COLO668 (cell line): ENCODE results near the gene CYP4B1.

Experiments used
- DNase-seq: peaks from one replicate; lab custom pipeline; 2025; ENCODE audit not compliant: unreplicated experiment; lab: John Stamatoyannopoulos, UW

CYP4B1 gene

DNA sequence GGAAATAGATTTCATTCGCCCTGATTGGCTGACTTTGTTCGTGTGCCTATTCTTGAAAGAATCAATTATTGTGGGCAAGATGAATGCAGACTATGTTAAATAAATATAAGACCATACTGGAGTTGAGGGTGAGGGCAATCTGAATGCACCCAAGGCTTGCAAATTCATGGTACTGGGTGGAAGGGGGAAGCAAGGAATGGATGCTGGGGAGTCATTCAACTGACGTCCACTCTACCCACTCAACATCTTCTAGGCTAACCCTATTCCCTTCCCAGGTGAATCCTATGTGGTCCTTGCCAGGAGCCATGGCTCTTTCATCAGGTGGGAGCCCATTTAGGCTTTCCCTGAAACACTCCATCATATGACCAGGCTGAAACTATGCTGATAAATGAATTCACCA lies 5.7 kb upstream of the CYP4B1 start:
- DNase-seq: no peak

DNA sequence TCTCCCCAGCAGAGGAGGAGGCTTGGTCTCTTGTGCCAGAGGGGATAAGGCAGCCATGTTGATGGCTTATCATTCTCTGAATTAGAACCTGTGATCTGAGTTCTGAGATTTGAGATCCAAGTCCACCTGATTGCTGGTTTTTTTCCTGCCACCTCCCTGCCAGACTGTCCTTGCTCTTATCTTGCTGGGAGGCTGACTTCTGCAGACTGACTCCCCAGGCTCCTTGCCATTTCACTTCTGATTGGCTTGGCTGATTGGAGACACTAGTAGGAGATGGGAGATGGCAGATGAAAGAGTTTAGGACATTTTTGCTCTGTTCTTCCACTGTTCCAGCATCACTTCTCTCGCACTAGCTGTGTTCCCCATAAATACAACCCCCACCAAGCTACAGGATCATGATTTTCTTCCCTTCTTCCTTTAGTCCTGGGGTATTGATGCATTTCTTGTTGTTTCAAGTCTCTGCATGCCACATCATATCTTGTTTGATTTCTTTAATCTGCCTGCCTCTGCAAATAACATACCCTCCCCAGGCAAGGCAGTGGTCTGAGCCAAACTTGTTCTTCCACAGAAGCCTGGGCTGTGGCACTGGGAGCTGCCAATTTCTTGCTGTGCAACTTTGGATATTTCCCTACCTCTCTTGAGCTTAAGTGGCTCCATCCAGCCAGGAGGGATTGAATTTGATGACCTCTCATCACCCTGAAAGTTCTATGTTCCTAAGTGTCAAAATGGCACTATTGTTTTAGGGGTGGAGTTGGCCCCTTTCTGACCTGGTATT lies 963 bp upstream of the CYP4B1 start:
- no peak for DNase-seq

DNA sequence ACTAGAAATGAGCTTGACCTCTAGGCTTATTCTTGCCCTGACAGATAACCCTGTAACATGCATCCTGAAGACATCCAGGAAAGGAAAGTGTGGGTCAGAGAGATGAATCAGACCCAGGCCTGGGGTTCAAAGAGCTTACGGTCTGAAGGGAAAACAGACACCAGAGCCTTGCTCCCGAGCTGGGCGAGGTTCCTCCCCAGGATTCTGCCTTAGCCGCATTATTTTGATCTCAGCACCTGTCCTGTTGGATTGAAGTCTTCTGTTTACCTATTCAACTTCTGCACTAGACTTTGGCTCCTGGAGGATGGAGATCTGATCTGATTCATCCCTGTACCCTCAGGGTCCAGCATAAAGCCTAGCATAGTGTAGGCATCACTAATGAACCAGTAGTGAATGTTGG lies 1.9 kb downstream of the CYP4B1 start:
- no peak for DNase-seq

DNA sequence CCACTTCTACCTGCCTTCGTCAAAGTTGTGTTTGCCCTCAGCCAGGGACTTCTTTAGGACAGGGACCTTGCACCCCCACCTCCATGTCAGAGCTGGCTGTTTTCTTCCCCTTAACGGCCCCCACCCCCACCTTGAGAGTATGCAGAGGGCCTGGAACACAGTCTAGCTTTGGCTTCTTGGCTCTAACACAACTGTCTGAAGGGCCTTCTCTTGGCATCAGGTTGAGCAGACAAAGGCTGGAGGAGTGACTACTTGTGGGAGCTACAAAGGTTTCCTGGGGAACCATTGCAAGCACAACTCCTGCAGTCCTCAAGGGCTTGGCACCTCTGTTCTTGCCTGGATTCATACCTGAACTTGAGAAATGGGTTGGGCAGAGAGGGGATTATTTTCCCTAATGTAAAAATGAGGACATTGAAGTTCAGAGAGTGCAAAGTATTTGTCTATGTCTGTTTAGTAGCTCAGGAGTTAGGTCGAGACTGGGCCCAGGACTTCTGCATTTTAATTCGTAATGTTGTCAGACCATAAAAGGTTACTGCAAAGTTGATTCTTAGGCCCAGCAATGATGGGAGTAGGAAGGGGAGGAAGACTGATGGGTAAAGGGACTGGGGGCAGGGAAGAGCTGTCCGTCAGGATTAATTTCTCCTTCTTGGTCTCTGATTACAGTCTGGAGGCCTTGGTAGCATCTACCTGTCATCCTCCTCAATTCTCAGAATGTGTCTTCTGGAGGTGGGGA lies 2.6 kb downstream of the CYP4B1 start:
- DNase-seq: no peak

DNA sequence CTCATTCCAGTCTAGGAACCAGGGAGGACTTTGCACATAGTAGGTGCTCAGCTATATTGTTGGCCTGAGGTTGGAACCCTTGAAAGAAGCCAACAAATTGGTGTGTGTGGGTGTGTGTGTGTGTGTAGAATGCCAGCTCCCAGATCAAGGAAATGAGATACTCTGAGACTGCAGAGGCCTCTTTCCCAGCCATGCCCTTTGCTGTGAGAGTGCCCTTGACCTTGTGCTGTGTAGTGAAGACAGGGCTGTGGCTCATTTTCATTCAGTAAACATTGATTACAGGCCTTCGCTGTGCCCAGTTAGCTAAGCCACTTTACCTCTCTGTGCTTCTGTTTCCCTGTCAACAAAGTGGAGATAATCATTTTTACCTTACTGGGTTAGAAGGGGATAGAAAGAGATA lies 3.2 kb downstream of the CYP4B1 start:
- no peak for DNase-seq

DNA sequence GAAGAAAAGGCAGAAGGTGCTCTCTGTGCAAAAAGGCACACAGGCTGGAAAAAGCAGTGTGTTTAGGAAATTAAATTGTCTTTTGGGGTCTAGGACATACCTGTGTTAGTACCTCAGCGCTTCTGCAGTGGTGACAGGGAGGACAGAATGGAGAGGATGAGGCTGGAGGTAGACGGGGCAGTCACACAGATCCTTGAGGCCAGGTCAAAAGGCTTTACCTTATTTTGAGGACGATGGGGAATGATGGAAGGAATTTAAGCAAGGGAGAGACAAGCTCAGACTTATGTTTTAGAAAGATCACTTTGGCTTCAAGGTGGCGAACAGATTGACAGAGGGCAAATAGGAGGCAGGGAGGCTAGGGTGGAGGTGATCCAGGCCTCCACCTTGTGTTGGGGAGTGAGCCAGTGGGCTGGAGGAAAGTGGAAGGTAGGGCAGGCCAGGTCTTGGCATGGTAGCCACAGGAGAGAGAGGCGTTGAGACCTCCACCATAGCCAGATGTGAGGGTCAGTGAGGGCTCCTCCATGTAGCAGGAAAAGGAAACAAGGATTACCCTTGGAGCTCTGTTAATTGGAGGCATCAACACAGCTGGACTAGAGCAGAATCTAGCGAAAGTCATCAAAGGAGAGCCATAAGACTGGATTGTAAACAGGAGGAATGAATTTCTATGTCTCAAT lies 4.2 kb downstream of the CYP4B1 start:
- no peak for DNase-seq

DNA sequence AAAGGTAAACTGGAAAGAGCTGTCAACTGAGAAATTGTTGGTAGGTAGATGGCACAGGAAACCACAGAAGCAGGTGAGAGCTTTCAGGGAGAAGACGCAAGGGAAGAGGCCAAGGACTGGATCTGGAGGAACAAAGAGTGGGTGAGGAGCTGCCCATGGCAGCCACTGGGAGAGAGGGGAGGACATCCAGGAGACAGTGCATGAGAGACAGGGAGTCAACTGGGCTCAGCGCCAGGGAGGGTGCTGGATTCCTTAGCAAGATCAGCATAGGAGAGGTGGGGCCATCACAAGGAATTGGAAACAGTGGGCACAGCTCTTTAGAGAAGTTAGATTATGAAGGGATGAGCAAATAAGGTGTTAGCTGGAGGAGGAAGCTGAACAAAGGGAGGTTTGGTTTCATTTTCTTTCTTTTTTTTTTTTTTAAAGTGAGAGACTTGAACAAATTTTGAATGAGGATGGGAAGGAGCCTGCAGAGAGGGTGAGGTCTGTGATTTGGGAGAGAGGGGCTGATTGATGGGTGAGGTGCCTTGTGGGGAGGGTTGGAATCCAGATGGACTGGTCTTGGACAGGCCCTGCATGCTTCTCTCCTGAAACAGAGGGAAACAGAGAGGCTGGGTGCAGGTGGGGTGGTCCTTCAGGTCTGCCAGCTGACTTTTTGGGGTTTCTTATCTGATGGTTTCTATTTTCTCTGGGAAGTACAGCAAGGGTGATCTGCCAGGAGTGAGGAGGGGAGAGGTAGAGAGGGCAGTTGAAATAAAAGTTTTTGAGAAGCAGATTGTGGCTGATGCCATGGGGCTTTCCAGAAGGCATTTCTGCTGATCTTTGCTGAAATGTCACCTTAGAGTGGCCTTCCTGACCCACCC lies 5.4 kb downstream of the CYP4B1 start:
- DNase-seq: no peak

DNA sequence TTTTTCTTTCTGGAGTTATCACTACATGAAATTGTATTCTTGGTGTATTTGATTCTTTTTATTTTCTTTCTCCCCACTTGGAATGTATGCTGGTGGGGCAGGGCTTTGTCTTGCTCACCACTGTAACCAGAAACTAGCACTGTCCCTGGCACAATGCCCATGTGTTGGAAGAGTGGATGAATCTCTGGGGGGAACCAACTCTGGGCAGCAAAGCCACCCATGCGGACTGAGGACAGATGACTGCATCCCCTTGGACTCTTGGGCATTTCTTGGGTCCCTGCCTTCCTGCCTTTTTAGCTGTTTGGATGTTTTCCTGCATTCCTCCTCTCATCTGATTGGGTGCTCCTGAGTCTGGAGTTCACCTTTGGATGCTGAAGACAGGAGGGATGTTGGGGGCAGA lies 6.1 kb downstream of the CYP4B1 start:
- DNase-seq: no peak

DNA sequence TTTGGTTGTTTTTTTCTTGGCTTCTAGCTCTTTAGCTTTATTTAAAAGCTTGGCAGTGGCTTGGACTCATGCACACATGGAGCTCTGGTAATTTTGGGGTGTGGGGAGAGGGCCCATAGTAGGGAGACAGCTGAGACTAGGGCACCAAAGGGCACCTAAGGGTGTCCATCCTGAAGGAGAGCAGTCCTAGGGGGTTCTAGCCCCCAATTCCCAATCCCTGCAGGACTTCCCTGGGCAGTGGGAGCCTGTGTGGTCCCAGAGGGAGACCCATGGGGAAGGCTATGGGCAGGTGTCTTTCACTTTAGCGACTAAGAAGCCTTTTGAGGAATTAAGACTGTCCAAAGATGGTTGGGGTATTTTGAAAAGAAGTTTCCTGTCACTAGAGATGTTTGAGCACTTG lies 6.9 kb downstream of the CYP4B1 start:
- no peak for DNase-seq

DNA sequence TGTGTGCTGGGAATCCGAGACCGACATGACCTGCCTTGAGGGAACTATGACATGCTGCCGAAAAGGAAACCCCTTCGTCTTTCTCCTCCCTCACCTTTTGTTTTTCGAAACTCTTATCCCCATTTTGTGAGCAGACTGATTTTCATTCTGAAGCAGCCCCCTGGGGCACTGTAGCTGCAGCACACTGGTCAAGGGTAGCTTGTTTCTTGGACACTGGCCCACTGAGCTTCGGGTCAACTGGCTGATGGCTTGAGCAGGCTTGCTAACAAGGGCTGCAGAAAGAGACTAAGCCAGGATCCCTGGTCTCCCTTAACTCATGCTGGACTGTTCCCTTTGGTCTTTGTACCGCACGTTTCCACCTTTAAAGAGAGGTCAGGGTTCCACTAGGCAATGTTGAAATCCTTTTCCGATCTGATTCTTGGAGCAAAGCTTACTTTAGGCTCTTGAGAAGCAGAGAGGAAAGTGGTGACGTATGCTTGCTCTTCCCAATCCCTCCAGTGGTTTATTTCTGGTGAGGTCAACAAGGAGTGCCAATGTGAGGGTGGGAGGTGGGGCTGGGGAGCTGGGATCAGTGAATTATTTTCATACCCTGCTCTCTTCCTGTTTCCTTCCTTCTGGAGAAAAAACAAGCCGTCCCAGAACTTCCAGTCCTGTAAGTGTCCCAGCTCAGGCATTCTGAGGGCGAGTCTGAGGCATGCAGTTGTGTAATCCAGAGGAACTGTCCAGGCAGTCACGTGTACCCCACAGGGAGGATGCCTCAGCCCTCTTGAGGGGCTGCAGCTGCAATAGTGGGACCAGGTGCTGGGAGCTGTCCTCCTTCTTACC lies 7.6 kb downstream of the CYP4B1 start:
- no peak for DNase-seq

DNA sequence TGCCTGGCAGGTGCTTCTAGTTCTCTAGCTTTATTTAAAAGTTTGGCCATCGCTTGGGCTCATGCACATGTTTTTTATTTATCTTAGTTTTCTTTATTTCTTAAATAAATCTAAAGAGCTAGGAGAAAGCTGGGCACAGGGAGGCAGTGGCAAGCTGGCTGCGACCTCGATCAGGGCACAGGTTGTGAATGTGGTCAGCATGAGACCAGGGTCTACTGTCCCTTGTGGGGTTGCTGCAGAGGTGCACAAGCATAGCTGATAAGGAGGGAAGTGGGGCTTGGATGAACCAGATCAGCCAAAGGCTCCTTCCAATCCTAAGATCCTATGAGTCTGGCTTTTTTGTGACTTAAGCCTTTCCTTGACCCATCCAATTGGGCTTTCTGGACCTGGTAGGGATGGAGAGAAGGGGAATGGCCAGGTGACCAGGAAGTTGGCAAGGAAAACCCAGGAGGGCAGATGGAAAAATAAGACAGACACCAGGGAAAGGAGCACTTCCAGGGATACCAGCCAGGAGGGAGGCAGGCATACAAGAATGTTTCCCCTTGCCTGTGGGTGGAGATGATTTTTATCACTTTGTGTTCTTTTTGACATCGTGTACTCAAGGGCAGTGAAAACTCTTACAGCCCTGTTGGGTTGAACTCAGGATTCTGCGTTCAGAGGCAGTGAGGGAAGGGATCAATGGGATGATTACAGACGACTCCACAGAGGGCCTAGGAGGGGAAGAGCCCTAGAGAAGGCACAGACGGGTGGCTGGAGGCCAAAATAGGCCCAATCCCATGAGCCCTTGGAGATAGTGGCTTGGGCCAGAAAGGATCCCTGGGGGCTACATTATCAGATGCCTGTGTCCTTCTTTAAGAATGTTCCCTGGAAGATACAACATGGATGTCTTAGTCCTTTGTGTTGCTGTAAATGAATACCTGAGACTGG lies 8.5 kb downstream of the CYP4B1 start:
- DNase-seq: no peak

DNA sequence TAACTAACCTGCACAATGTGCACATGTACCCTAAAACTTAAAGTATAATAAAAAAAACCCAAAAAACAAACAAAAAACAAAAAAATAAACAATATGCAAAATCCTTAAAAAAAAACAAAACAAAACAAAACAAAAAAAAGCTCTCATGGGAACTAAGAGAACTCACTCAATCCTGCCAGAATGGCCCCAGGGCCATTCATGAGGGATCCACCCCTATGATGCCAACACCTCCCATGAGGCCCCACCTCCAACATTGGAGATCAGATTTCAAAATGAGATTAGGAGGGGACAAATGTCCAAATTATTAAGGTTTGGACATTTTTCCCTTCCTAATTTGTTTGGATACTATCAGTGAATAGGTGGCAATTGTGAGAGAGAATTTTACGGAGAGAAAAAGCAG lies 10.2 kb downstream of the CYP4B1 start:
- no peak for DNase-seq

DNA sequence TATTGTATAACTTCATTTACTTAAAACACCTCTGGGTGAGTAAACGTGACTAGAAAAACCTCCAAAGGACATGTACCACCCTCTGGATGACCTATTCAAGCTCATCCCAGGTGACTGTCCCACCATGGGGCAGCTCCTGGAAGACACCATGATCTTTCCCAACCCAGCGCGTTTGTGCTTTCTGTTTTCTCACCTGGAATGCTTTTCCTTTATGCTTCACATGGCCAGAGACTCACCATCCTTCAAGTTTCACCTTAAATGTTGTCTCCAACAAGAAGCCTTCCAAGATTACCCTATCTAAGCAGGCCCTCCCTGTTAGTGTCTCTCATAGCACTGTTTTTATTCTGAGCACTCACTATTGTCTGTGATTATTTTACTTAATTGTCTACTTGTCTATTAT lies 11.1 kb downstream of the CYP4B1 start:
- DNase-seq: no peak

DNA sequence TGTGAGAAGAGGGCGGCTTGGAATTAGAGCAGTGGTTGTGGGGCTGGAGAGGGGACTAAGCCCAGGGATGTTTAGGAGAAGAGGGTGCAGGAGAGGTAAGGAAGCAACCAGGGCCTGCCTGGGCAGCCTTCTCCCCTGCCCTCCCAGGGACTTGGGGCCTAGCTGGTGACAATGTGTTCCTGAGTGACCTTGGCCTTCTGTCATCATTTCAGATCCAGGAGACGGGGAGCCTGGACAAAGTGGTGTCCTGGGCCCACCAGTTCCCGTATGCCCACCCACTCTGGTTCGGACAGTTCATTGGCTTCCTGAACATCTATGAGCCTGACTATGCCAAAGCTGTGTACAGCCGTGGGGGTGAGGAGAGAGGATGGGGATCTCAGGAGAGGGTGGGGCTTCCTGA lies 11.8 kb downstream of the CYP4B1 start:
- DNase-seq: no peak

DNA sequence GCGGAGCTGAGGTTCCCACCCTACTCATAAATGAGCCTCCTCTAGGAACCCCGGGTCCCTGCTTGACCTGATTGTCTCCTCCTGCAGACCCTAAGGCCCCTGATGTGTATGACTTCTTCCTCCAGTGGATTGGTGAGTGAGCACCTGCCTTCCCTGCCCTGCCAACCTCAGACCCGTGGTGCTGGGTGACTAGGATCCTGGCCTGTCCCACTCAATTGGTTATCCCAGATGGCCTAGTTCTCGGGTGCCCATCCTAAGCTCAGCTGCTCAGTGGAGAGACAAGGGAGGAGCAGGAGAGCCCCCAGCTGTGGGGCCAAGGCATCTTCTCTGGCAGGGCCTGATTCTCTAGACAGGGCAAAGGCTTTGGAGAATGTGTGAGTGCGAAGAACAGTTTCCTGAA lies 12.2 kb downstream of the CYP4B1 start:
- no peak for DNase-seq

DNA sequence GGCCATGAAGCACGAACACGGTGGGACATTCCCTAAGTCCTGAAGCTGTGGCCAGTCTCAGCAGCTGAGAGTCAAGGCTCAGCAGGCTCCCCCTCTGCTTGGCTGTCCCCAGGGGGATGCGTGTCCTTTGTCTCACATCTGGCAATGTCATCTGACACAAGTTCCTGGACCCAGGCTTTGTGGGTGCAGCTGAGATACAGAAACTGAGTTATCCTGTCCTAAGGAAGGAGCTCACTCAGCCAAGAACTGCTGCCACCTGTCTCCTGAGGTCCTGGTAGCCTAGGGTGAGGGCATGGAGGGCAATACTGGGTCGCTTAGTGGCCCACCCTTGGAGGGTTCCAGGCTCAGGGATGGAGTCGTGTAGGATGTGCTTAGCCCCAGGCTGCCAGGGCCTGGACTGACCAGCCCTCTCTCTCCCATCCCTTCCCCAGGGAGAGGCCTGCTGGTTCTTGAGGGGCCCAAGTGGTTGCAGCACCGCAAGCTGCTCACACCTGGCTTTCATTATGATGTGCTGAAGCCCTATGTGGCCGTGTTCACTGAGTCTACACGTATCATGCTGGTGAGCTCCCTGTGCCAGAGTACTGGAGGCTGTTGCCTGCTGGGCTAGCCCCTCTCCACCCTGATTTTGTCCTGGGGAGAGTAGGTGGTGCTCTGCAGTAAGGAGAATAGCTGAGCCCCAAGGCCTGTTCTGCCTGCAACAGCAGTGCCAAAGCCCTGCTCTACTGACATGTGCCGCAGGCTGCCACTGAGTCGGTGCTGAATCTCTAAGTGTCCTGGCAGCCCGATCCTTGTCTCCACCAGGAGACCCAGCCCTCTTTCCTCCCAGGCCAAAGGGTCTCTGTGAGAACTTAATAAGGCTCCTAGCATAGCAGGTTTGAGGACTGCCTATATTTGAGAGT lies 13.5 kb downstream of the CYP4B1 start:
- DNase-seq: no peak

DNA sequence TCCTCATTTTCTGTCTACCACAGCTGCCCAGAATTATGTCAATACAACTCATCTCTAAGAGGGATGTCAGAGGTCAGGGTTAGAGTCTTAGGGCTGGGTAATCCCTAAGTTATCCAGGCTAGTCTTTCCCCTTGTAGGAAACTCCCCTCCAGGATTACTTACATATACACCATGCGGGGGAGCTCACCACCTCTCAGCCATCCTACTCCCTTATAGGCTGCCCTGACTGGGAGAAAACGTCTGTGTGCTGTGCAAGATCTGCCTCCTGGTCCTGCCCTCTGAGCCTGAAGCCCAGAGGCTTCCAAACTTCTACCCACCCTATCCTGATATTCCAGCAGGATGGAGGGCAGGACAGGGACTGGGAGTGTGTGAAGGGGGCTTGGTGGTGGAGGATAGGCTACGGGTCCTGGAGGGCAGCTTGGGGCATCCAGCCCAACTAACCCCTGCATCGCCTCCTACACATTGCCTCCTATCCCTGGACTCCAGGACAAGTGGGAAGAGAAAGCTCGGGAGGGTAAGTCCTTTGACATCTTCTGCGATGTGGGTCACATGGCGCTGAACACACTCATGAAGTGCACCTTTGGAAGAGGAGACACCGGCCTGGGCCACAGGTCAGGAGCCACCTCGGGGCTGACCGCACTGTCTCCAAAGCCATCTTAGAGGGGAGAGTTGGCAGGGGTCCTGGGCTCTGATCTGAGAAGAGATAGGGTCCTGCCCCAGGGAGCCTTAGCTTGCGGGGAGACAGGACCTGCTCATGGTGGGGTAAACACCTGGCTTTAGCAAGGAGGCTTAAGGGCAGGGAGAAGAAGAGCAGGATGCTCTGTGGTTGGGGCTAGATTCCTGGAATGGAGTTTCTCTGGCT lies 14.4 kb downstream of the CYP4B1 start:
- DNase-seq: no peak
